CD8-positive, alpha-beta memory T cell (primary cell): Measurements from ENCODE around the gene TSPAN18. TPM values are rescaled to one million over a fixed set of nuclear protein-coding genes. Genes with fewer than 3 reads are reported as not detected.

Experiments
- CTCF ChIA-PET: fragments of 350-600 bp; sonication (Branson Sonifier 250); formaldehyde crosslinking; loops from one replicate; lab custom pipeline; 2021; ENCODE audit warnings: antibody characterized with exemption; lab: Charles Lee
- POLR2A ChIA-PET: fragments of 350-600 bp; sonication (Branson Sonifier 250); formaldehyde crosslinking; loops from one replicate; lab custom pipeline; 2021; ENCODE audit warnings: antibody characterized with exemption; lab: Charles Lee
- DNase-seq, 5 donors: peaks; one replicate each; pipeline versions ENCODE4 v3.0.0 to v3.0.0-alpha.2; 2020 to 2022; ENCODE audit warnings: mixed read lengths in 1 of 5
- H3K27ac ChIP-seq: one replicate; pipeline ENCODE4 v1.7.0; 2013; ENCODE audit warnings: low read depth, mild to moderate bottlenecking, low read length, moderate library complexity
- H3K27me3 ChIP-seq: 2 replicates; pipeline ENCODE4 v1.7.0; 2013; ENCODE audit warnings: low read length, mild to moderate bottlenecking; ENCODE audit not compliant: insufficient read depth, poor library complexity, severe bottlenecking
- H3K36me3 ChIP-seq: 2 replicates; pipeline ENCODE4 v1.7.0; 2013; ENCODE audit warnings: mild to moderate bottlenecking, low read length, moderate library complexity; ENCODE audit not compliant: insufficient read depth
- H3K4me1 ChIP-seq: 2 replicates; pipeline ENCODE4 v1.7.0; 2013; ENCODE audit warnings: mild to moderate bottlenecking, low read length, moderate library complexity; ENCODE audit not compliant: insufficient read depth
- H3K4me3 ChIP-seq: 2 replicates; pipeline ENCODE4 v1.7.0; 2013; ENCODE audit warnings: mild to moderate bottlenecking, low read length
- H3K9me3 ChIP-seq: 2 replicates; pipeline ENCODE4 v1.7.0; 2013; ENCODE audit warnings: mild to moderate bottlenecking, low read length
- H3K27ac Mint-ChIP-seq, 8 donors: one replicate each; pipeline ENCODE4 v1.8.0; 2020 to 2021; ENCODE audit warnings: mixed read lengths in 8 of 8, mild to moderate bottlenecking in 6 of 8, inconsistent platforms in 3 of 8, moderate library complexity in 3 of 8
- H3K27me3 Mint-ChIP-seq, 2 donors: one replicate each; pipeline ENCODE4 v1.8.0; 2020 to 2021; ENCODE audit warnings: mixed read lengths in 2 of 2, mild to moderate bottlenecking in 1 of 2, moderate library complexity in 1 of 2
- H3K36me3 Mint-ChIP-seq, 3 donors: one replicate each; pipeline ENCODE4 v1.8.0; 2020 to 2021; ENCODE audit warnings: mixed read lengths in 3 of 3, inconsistent platforms in 1 of 3, mild to moderate bottlenecking in 1 of 3
- H3K4me1 Mint-ChIP-seq, 3 donors: one replicate each; pipeline ENCODE4 v1.8.0; 2020 to 2021; ENCODE audit warnings: mixed read lengths in 3 of 3, inconsistent platforms in 1 of 3, mild to moderate bottlenecking in 1 of 3
- H3K4me3 Mint-ChIP-seq, 7 donors: one replicate each; pipeline ENCODE4 v1.8.0; 2020 to 2021; ENCODE audit warnings: mixed read lengths in 7 of 7, mild to moderate bottlenecking in 6 of 7, moderate library complexity in 4 of 7, inconsistent platforms in 2 of 7
- H3K9me3 Mint-ChIP-seq, 5 donors: one replicate each; pipeline ENCODE4 v1.8.0; 2020 to 2022; ENCODE audit warnings: mixed read lengths in 5 of 5, mild to moderate bottlenecking in 3 of 5, moderate library complexity in 2 of 5, inconsistent platforms in 1 of 5
- polyA plus RNA-seq: library from polyadenylated mRNA; unstranded; fragments of 300-500 nt; fragmentation: Illumina TruSeq; gene quantifications from one replicate; pipeline ENCODE4 v1.2.3, GENCODE V29; 2021
- total RNA-seq, 2 experiments: library from RNA; stranded (reverse); gene quantifications; one replicate each; pipeline ENCODE4 v1.2.3, GENCODE V29; 2021

Gene TSPAN18
- total and polyA plus RNA-seq, 3 experiments from 2014 or later: 0.60 to 15.1 (median 1.2) TPM

- H3K4me1 Mint-ChIP-seq: peaks cover 5 to 17% (median 7%) of the 10 kb centered on the region in 3 donors
- H3K36me3 Mint-ChIP-seq: peaks cover 0 to 8% (median 0%) of the 10 kb centered on the region in 3 donors
- H3K9me3 ChIP-seq: no peaks in the 10 kb centered on the region
- no peaks in the 10 kb centered on the region for H3K36me3 ChIP-seq
- H3K4me3 Mint-ChIP-seq: no peak overlapping the region
- no peak for DNase-seq
- ChIA-PET CTCF (no interaction called here), POLR2A (no interaction called here)
- H3K27ac ChIP-seq: no peak overlapping the region
- no peaks in the 10 kb centered on the region for H3K27me3 ChIP-seq
- peaks cover 10% of the 10 kb centered on the region for H3K4me1 ChIP-seq
- H3K27ac Mint-ChIP-seq: peak overlapping the region in 1 of 8 donors; percentile 30
- H3K4me3 ChIP-seq: no peak overlapping the region
- peaks cover 3 to 7% of the 10 kb centered on the region in 2 donors for H3K27me3 Mint-ChIP-seq
- peaks cover 0 to 9% (median 3%) of the 10 kb centered on the region in 5 donors for H3K9me3 Mint-ChIP-seq
Measured at GRCh38 chr11:44711787-44712608, 14.8 kb upstream of the TSPAN18 start.

DNA sequence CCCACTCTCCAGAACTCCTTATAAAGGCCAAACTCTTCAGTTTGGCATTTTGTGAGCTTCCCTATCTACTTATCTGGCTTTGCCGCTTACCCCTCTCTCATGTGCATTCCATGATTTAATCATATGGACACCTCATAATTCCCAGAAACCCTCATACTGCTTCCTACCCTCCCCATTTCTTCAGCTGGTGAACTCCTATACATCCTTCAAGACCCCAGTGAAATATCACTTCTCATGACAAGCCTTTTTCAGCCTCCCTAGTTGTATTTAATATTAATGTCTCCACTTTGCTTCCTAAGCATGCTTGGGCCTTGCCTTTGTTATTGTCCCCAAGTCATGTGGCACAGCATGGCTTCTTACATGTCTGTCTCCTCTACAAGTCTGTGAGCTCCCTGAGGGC, 13.7 kb upstream of the TSPAN18 start:
- Mint-ChIP-seq H3K36me3 (peaks cover 0 to 8% (median 0%) of the 10 kb centered on the region in 3 donors), H3K4me1 (peaks cover 5 to 17% (median 7%) of the 10 kb centered on the region in 3 donors)

DNA sequence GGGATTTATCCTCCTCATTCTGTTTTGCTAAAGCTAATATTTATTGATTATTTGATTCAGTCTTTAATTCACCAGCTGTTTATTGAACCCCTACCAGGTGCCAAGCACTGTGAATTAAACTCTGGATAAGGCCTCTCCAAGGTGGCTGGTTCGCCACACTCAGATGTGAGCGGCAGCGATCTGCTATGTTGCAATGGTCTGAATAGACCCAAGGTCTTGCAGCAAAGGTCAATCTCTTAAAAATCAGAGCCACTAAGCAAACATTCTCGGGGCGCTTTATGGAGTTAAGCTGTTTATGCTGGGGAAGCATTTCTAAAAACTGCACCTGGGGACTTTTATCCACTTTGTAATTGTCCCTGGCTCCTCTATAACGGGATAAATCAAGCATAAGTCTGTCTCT, 10.5 kb upstream of the TSPAN18 start:
- Mint-ChIP-seq H3K4me1 (no peaks in the 10 kb centered on the region), H3K27me3 (peaks cover 1 to 11% of the 10 kb centered on the region in 2 donors), H3K36me3 (no peaks in the 10 kb centered on the region), H3K9me3 (no peaks in the 10 kb centered on the region), H3K27ac (no peak overlapping the region), H3K4me3 (no peak overlapping the region)
- no peak overlapping the region for H3K4me3 ChIP-seq
- peaks cover under 1% of the 10 kb centered on the region for H3K4me1 ChIP-seq
- H3K27ac ChIP-seq: no peak overlapping the region
- POLR2A ChIA-PET: no interaction called here
- no peaks in the 10 kb centered on the region for H3K27me3 ChIP-seq
- CTCF ChIA-PET: no interaction called here
- DNase-seq: no peak
- no peaks in the 10 kb centered on the region for H3K9me3 ChIP-seq
- H3K36me3 ChIP-seq: no peaks in the 10 kb centered on the region

More for the DNA sequence above, 13.7 kb upstream of the TSPAN18 start:
- Mint-ChIP-seq H3K27me3 (peaks cover 3 to 7% of the 10 kb centered on the region in 2 donors), H3K9me3 (peaks cover 0 to 9% (median 3%) of the 10 kb centered on the region in 5 donors), H3K4me3 (no peak overlapping the region), H3K27ac (peak overlapping the region in 1 of 8 donors; percentile 29)
- H3K4me1 ChIP-seq: peaks cover 10% of the 10 kb centered on the region
- H3K4me3 ChIP-seq: no peak overlapping the region
- no peak for DNase-seq
- no peaks in the 10 kb centered on the region for H3K27me3 ChIP-seq
- ChIA-PET CTCF (no interaction called here), POLR2A (no interaction called here)
- H3K27ac ChIP-seq: no peak overlapping the region
- no peaks in the 10 kb centered on the region for H3K9me3 ChIP-seq
- H3K36me3 ChIP-seq: no peaks in the 10 kb centered on the region

DNA sequence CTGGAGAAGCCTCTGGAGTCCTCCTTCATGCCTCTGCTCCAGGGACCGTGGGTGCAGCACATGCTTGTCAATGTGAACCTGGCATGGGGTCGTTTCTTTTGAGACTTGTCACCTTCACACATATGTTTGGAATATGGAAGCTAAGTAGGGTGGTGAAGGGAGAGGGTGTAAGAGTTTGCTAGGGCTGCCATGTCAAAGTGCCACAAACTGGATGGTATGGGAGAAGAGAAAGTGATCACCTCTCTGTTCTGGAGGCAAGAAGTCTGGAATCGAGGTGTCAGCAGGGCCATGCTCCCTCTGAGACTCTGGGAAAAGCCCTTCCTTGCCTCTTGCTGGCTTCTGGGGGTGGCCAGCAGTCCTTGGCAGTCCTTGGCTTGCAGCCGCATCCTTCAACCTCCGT, 8.7 kb upstream of the TSPAN18 start:
- Mint-ChIP-seq H3K9me3 (no peaks in the 10 kb centered on the region), H3K27ac (peak overlapping the region in 1 of 8 donors; percentile 30), H3K4me1 (no peaks in the 10 kb centered on the region), H3K36me3 (no peaks in the 10 kb centered on the region), H3K4me3 (no peak overlapping the region), H3K27me3 (peaks cover 1 to 11% of the 10 kb centered on the region in 2 donors)
- Histone ChIP-seq H3K27me3 (no peaks in the 10 kb centered on the region), H3K36me3 (no peaks in the 10 kb centered on the region), H3K4me1 (no peaks in the 10 kb centered on the region), H3K9me3 (no peaks in the 10 kb centered on the region), H3K27ac (no peak overlapping the region), H3K4me3 (no peak overlapping the region)
- ChIA-PET CTCF (no interaction called here), POLR2A (no interaction called here)
- no peak for DNase-seq

- ChIA-PET POLR2A (no interaction called here), CTCF (no interaction called here)
- Mint-ChIP-seq H3K27me3 (peaks cover 3 to 11% of the 10 kb centered on the region in 2 donors), H3K27ac (peak overlapping the region in 1 of 8 donors; percentile 46), H3K4me1 (no peaks in the 10 kb centered on the region), H3K4me3 (no peak overlapping the region), H3K9me3 (no peaks in the 10 kb centered on the region), H3K36me3 (no peaks in the 10 kb centered on the region)
- Histone ChIP-seq H3K27ac (no peak overlapping the region), H3K4me1 (no peaks in the 10 kb centered on the region), H3K27me3 (no peaks in the 10 kb centered on the region), H3K36me3 (no peaks in the 10 kb centered on the region), H3K9me3 (no peaks in the 10 kb centered on the region), H3K4me3 (no peak overlapping the region)
- DNase-seq: no peak
Measured at GRCh38 chr11:44718612-44719390, 8.0 kb upstream of the TSPAN18 start.

DNA sequence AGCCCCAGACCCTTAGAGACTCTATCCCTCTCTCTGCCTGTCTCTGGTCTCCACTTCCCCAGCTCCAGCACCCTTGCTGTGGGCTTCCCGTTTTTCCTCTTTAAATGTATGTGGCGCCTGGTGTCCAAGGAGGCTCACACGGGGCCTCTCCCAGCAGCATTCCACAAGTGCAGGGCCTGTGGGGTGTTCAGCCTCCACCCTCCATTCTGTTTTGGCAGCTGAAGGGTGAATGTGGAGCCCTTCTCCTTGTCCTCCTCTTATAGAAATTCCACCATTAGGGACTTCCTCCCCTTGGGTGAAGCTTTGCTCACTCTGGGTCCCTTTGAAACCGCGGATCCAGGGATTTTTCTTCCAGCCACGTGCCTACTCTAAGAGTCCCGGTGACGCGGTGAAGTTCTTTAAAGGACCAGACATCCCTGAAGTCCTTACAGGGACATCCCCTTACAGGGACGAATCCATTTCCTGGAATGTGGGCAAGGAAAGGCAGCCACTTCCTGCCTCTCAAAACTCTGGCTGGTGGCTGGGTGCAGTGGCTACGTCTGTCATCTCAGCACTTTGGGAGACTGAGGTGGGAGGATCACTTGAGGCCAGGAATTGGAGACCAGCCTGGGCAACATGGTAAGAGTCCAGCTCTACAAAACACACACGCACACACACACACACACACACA, 1.6 kb upstream of the TSPAN18 start:
- Mint-ChIP-seq H3K4me1 (peaks cover 28 to 40% (median 38%) of the 10 kb centered on the region in 3 donors), H3K9me3 (no peaks in the 10 kb centered on the region), H3K27me3 (peaks cover 11% of the 10 kb centered on the region in 2 donors), H3K4me3 (peak overlapping the region in 6 of 7 donors; percentile 57 to 89 (median 83)), H3K36me3 (peaks cover 0 to 1% (median 0%) of the 10 kb centered on the region in 3 donors), H3K27ac (peak overlapping the region in 5 of 8 donors; percentile 51 to 94 (median 66))
- CTCF ChIA-PET: interaction anchor here (0.9 to 2.1 kb wide), 6 partner anchors 10 to 380 kb away, joined by 3 to 8 read pairs (median 4); no protein-coding TSS in a partner anchor
- Histone ChIP-seq H3K27me3 (peaks cover 7% of the 10 kb centered on the region), H3K36me3 (no peaks in the 10 kb centered on the region), H3K9me3 (no peaks in the 10 kb centered on the region), H3K4me3 (no peak overlapping the region), H3K4me1 (peaks cover 37% of the 10 kb centered on the region), H3K27ac (no peak overlapping the region)
- DNase-seq: no peak
- POLR2A ChIA-PET: no interaction called here

DNA sequence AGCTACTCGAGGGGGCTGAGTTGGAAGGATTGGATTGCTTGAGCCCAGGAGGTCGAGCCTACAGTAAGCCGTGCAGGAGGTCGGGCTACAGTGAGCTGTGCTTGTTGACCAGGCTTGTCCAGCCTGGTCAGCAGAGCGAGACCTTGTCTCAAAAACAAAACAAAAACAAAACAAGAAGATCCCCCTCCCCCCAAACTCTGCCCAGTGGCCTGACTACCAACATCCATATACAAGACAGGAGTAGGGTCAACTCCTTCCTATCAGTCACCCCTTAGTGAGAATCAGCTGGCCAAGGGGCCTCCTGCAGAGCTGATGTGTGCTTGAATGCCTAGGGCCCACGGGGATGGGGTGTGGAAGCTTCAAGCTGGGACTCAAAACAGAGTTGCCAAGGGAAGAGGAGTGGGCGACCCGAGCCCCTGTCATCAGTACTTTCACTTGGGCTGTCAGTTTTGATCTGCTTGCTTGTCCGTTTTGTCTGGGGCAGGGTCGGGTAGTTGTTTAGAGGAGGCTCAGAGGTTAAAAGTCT, 942 bp upstream of the TSPAN18 start:
- peak overlapping the region; percentile 76 to 90 (median 84) for H3K4me3 Mint-ChIP-seq
- Histone ChIP-seq H3K4me1 (peaks cover 38% of the 10 kb centered on the region), H3K36me3 (no peaks in the 10 kb centered on the region), H3K9me3 (no peaks in the 10 kb centered on the region), H3K27ac (peak overlapping the region; percentile 16), H3K27me3 (peaks cover 7% of the 10 kb centered on the region), H3K4me3 (peak overlapping the region; percentile 54)
- ChIA-PET POLR2A (no interaction called here), CTCF (interaction anchor here (1.4 to 2.1 kb wide), 4 partner anchors 130 to 379 kb away, joined by 3 to 8 read pairs (median 4); no protein-coding TSS in a partner anchor)
- peaks cover 11% of the 10 kb centered on the region in 2 donors for H3K27me3 Mint-ChIP-seq
- DNase-seq: no peak
- H3K27ac Mint-ChIP-seq: peak overlapping the region; percentile 66 to 94 (median 84)
- peaks cover 28 to 41% (median 40%) of the 10 kb centered on the region in 3 donors for H3K4me1 Mint-ChIP-seq
- peaks cover 0 to 1% (median 0%) of the 10 kb centered on the region in 3 donors for H3K36me3 Mint-ChIP-seq
- no peaks in the 10 kb centered on the region for H3K9me3 Mint-ChIP-seq
